ENCODE data around the gene KNTC1.

The KNTC1 gene

GRCh38 chr12:122593910-122594309 is 66.9 kb downstream of the KNTC1 start:
- Histone ChIP-seq H3F3A (ENCODE audit: insufficient read depth, low read length) (no peaks in the 10 kb centered on the region), H3K9me2 (replicated peaks; ENCODE audit: insufficient read depth, low read length) (no peaks in the 10 kb centered on the region), H4K20me1 (ENCODE audit: insufficient read depth, low read length) (no peaks in the 10 kb centered on the region), H3K27ac (ENCODE audit: low read length) (no peak overlapping the region), H3K9me3 (replicated peaks; ENCODE audit: insufficient read depth, low read length) (no peaks in the 10 kb centered on the region), H3K4me3 (ENCODE audit: low read length) (no peak overlapping the region), H3K36me3 (replicated peaks; ENCODE audit: insufficient read depth, low read length) (no peaks in the 10 kb centered on the region), H3K4me2 (ENCODE audit: low read depth, low read length) (no peak overlapping the region), H3K79me2 (ENCODE audit: low read length) (no peaks in the 10 kb centered on the region), H2AFZ (ENCODE audit: low read length) (no peak overlapping the region), H3K9ac (ENCODE audit: low read length) (no peak overlapping the region), H3K27me3 (replicated peaks; ENCODE audit: insufficient read depth, low read length) (no peaks in the 10 kb centered on the region), H3K4me1 (ENCODE audit: low read length) (no peaks in the 10 kb centered on the region)
- no peak for DNase-seq
- no peak for TF ChIP-seq EZH2 (optimal IDR thresholded peaks at IDR 0.05; ENCODE audit: low read depth, low read length)
- no peak for TF ChIP-seq CTCF (IDR thresholded peaks at IDR 0.05; ENCODE audit: low read length)
- TF ChIP-seq EZH2phosphoT487 (IDR thresholded peaks at IDR 0.05; ENCODE audit: low read length) = no peak

GRCh38 chr12:122596838-122597237 is 69.8 kb downstream of the KNTC1 start:
- TF ChIP-seq CTCF (IDR thresholded peaks at IDR 0.05; ENCODE audit: low read length) = no peak
- no peak for TF ChIP-seq EZH2phosphoT487 (IDR thresholded peaks at IDR 0.05; ENCODE audit: low read length)
- no peak for TF ChIP-seq EZH2 (optimal IDR thresholded peaks at IDR 0.05; ENCODE audit: low read depth, low read length)
- H3K79me2 ChIP-seq (ENCODE audit: low read length) = no peaks in the 10 kb centered on the region
- no peaks in the 10 kb centered on the region for H3F3A ChIP-seq (ENCODE audit: insufficient read depth, low read length)
- no peaks in the 10 kb centered on the region for H3K9me3 ChIP-seq (replicated peaks; ENCODE audit: insufficient read depth, low read length)
- no peaks in the 10 kb centered on the region for H3K4me1 ChIP-seq (ENCODE audit: low read length)
- no peaks in the 10 kb centered on the region for H4K20me1 ChIP-seq (ENCODE audit: insufficient read depth, low read length)
- H3K4me2 ChIP-seq (ENCODE audit: low read depth, low read length) = no peak overlapping the region
- no peak overlapping the region for H3K4me3 ChIP-seq (ENCODE audit: low read length)
- DNase-seq = no peak
- no peak overlapping the region for H3K27ac ChIP-seq (ENCODE audit: low read length)
- H3K9ac ChIP-seq (ENCODE audit: low read length) = no peak overlapping the region
- H2AFZ ChIP-seq (ENCODE audit: low read length) = no peak overlapping the region
- no peaks in the 10 kb centered on the region for H3K36me3 ChIP-seq (replicated peaks; ENCODE audit: insufficient read depth, low read length)
- H3K27me3 ChIP-seq (replicated peaks; ENCODE audit: insufficient read depth, low read length) = no peaks in the 10 kb centered on the region
- no peaks in the 10 kb centered on the region for H3K9me2 ChIP-seq (replicated peaks; ENCODE audit: insufficient read depth, low read length)

- Histone ChIP-seq H3F3A (ENCODE audit: insufficient read depth, low read length) (no peaks in the 10 kb centered on the region), H3K4me3 (ENCODE audit: low read length) (no peak overlapping the region), H3K27me3 (replicated peaks; ENCODE audit: insufficient read depth, low read length) (no peaks in the 10 kb centered on the region), H3K36me3 (replicated peaks; ENCODE audit: insufficient read depth, low read length) (no peaks in the 10 kb centered on the region; the same call in 1 of the 2 replicates), H3K4me2 (ENCODE audit: low read depth, low read length) (no peak overlapping the region), H3K9me3 (replicated peaks; ENCODE audit: insufficient read depth, low read length) (no peaks in the 10 kb centered on the region), H3K79me2 (ENCODE audit: low read length) (no peaks in the 10 kb centered on the region), H3K4me1 (ENCODE audit: low read length) (no peaks in the 10 kb centered on the region), H4K20me1 (ENCODE audit: insufficient read depth, low read length) (no peaks in the 10 kb centered on the region), H3K9ac (ENCODE audit: low read length) (no peak overlapping the region), H3K9me2 (replicated peaks; ENCODE audit: insufficient read depth, low read length) (no peaks in the 10 kb centered on the region), H3K27ac (ENCODE audit: low read length) (no peak overlapping the region), H2AFZ (ENCODE audit: low read length) (no peak overlapping the region)
- no peak for DNase-seq
- no peak for TF ChIP-seq CTCF (IDR thresholded peaks at IDR 0.05; ENCODE audit: low read length)
- no peak for TF ChIP-seq EZH2phosphoT487 (IDR thresholded peaks at IDR 0.05; ENCODE audit: low read length)
- no peak for TF ChIP-seq EZH2 (optimal IDR thresholded peaks at IDR 0.05; ENCODE audit: low read depth, low read length)
Observed at GRCh38 chr12:122602456-122602855, 75.4 kb downstream of the KNTC1 start.

All from MM.1S (cell line).